DMS53 treated with DMSO at 0.1 percent for 48 hours (cell line): ENCODE results near the gene TSPAN8.
"Not testable (repeated sequence)": the region's sequence is repeated elsewhere in the genome, so short reads cannot be mapped to it uniquely, and the experiment has no call there.

Experiments used
- DNase-seq: peaks from one replicate; lab custom pipeline; 2025; ENCODE audit not compliant: unreplicated experiment; lab: John Stamatoyannopoulos, UW

The TSPAN8 gene

GRCh38 chr12:71164568-71165197 lies 6.9 kb upstream of the TSPAN8 start:
- DNase-seq: no peak

- DNase-seq: no peak
Observed at GRCh38 chr12:71164166-71164565, 6.4 kb upstream of the TSPAN8 start.

- no peak for DNase-seq
Observed at GRCh38 chr12:71162832-71163763, 5.3 kb upstream of the TSPAN8 start.

GRCh38 chr12:71161591-71161990 lies 3.8 kb upstream of the TSPAN8 start:
- DNase-seq: no peak

- peak; percentile 21 for DNase-seq
Observed at GRCh38 chr12:71160585-71160984, 2.8 kb upstream of the TSPAN8 start.

GRCh38 chr12:71159878-71160277 lies 2.1 kb upstream of the TSPAN8 start:
- no peak for DNase-seq

GRCh38 chr12:71159264-71159663 lies 1.5 kb upstream of the TSPAN8 start:
- no peak for DNase-seq

GRCh38 chr12:71158361-71158882 lies 623 bp upstream of the TSPAN8 start:
- DNase-seq: peak; percentile 77

GRCh38 chr12:71155225-71155624 lies 2.6 kb downstream of the TSPAN8 start:
- no peak for DNase-seq

GRCh38 chr12:71152851-71153250 lies 4.9 kb downstream of the TSPAN8 start:
- no peak for DNase-seq

- not testable (repeated sequence) for DNase-seq
Observed at GRCh38 chr12:71150041-71150440, 7.8 kb downstream of the TSPAN8 start.

GRCh38 chr12:71144682-71145081 lies 13.1 kb downstream of the TSPAN8 start:
- DNase-seq: no peak

GRCh38 chr12:71142956-71143355 lies 14.8 kb downstream of the TSPAN8 start:
- DNase-seq: no peak

- no peak for DNase-seq
Observed at GRCh38 chr12:71142016-71142415, 15.8 kb downstream of the TSPAN8 start.

- DNase-seq: no peak
Observed at GRCh38 chr12:71141378-71141926, 16.3 kb downstream of the TSPAN8 start.

GRCh38 chr12:71139153-71139735 lies 18.6 kb downstream of the TSPAN8 start:
- no peak for DNase-seq

- DNase-seq: no peak
Observed at GRCh38 chr12:71138011-71138410, 19.8 kb downstream of the TSPAN8 start.

GRCh38 chr12:71135812-71136176 lies 22.0 kb downstream of the TSPAN8 start:
- peak; percentile 65 for DNase-seq

- no peak for DNase-seq
Observed at GRCh38 chr12:71135077-71135811, 22.6 kb downstream of the TSPAN8 start.

- DNase-seq: no peak
Observed at GRCh38 chr12:71134405-71134804, 23.4 kb downstream of the TSPAN8 start.
